ENCODE data around the gene CACNG7.

The CACNG7 gene

GRCh38 chr19:53992211-53992610 lies 83.1 kb downstream of the CACNG7 start:
- DNase-seq (ENCODE audit: low spot score), result no peak
- in situ Hi-C loops (cut with MboI; ENCODE audit: low sequenced_read_pairs, unreplicated experiment), result no loop called here
- TF ChIP-seq CTCF (IDR thresholded peaks at IDR 0.05; ENCODE audit: borderline replicate concordance, control extremely low read depth, extremely low read depth, insufficient read depth, missing control alignments), result no peak

DNA sequence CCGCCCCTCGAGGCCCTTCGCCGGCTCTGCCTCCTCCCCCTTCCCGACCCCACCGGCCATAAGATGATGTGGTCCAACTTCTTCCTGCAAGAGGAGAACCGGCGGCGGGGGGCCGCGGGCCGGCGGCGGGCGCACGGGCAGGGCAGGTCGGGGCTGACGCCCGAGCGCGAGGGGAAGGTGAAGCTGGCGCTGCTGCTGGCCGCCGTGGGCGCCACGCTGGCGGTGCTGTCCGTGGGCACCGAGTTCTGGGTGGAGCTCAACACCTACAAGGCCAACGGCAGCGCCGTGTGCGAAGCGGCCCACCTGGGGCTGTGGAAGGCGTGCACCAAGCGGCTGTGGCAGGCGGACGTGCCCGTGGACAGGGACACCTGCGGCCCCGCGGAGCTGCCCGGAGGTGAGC lies 83.7 kb downstream of the CACNG7 start:
- no peak for DNase-seq (ENCODE audit: low spot score)
- TF ChIP-seq CTCF (IDR thresholded peaks at IDR 0.05; ENCODE audit: borderline replicate concordance, control extremely low read depth, extremely low read depth, insufficient read depth, missing control alignments), result no peak
- in situ Hi-C loops (cut with MboI; ENCODE audit: low sequenced_read_pairs, unreplicated experiment), result no loop called here

- in situ Hi-C loops (cut with MboI; ENCODE audit: low sequenced_read_pairs, unreplicated experiment), result no loop called here
- TF ChIP-seq CTCF (IDR thresholded peaks at IDR 0.05; ENCODE audit: borderline replicate concordance, control extremely low read depth, extremely low read depth, insufficient read depth, missing control alignments), result no peak
- no peak for DNase-seq (ENCODE audit: low spot score)
Measured at GRCh38 chr19:53993448-53993847, 84.4 kb downstream of the CACNG7 start.
